K562 (cell line): ENCODE data around the gene INCA1.

ENCODE experiments used
- FOSL1 ChIP-seq: fragments of 200-800 bp; sonication (Bioruptor generic); conservative IDR thresholded peaks from 2 replicates; pipeline ENCODE4 v1.6.1; 2016; ENCODE audit warnings: missing genetic modification characterization, missing compliant biosample characterization
- HDAC6 ChIP-seq: IDR thresholded peaks from 2 replicates; pipeline ENCODE4 v1.6.1; 2012; ENCODE audit warnings: low read depth, mild to moderate bottlenecking, control low read depth, inconsistent platforms, low read length, moderate library complexity
- NCOA6 ChIP-seq: fragments of 450-650 bp; IDR thresholded peaks from 2 replicates; pipeline ENCODE4 v1.6.1; 2017; ENCODE audit warnings: mild to moderate bottlenecking
- POLR2A ChIP-seq: fragments of 450-650 bp; conservative IDR thresholded peaks from 2 replicates; pipeline ENCODE4 v1.6.1; 2016
- PTBP1 ChIP-seq: fragments of 200-400 bp; formaldehyde crosslinking; IDR thresholded peaks from 2 replicates; pipeline ENCODE4 v1.6.1; 2017; ENCODE audit warnings: low read depth, low read length
- RBM22 ChIP-seq: fragments of 200-400 bp; formaldehyde crosslinking; IDR thresholded peaks from 2 replicates; pipeline ENCODE4 v1.6.1; 2018; ENCODE audit warnings: low read length, low read depth; ENCODE audit not compliant: poor library complexity, severe bottlenecking
- SMARCC2 ChIP-seq: fragments of 450-650 bp; IDR thresholded peaks from 2 replicates; pipeline ENCODE4 v1.6.1; 2017; ENCODE audit warnings: antibody characterized with exemption, moderate library complexity, mild to moderate bottlenecking, low read depth
- TOE1 ChIP-seq, 2 experiments: fragments of 450-650 bp in 1 of 2; sonication (generic) in 1 of 2; formaldehyde crosslinking in 1 of 2; IDR thresholded peaks; 2 replicates each; pipeline versions ENCODE4 v1.7.1 to v1.8.0; 2016 to 2022; ENCODE audit warnings: borderline replicate concordance in 2 of 2, mild to moderate bottlenecking in 2 of 2, antibody characterized with exemption in 1 of 2, inconsistent platforms in 1 of 2, low read depth in 1 of 2, missing genetic modification reagents in 1 of 2, moderate library complexity in 1 of 2
- ZZZ3 ChIP-seq: fragments of 450-650 bp; IDR thresholded peaks from 2 replicates; pipeline ENCODE4 v1.6.1; 2016; ENCODE audit warnings: antibody characterized with exemption, mild to moderate bottlenecking, moderate library complexity

DNA sequence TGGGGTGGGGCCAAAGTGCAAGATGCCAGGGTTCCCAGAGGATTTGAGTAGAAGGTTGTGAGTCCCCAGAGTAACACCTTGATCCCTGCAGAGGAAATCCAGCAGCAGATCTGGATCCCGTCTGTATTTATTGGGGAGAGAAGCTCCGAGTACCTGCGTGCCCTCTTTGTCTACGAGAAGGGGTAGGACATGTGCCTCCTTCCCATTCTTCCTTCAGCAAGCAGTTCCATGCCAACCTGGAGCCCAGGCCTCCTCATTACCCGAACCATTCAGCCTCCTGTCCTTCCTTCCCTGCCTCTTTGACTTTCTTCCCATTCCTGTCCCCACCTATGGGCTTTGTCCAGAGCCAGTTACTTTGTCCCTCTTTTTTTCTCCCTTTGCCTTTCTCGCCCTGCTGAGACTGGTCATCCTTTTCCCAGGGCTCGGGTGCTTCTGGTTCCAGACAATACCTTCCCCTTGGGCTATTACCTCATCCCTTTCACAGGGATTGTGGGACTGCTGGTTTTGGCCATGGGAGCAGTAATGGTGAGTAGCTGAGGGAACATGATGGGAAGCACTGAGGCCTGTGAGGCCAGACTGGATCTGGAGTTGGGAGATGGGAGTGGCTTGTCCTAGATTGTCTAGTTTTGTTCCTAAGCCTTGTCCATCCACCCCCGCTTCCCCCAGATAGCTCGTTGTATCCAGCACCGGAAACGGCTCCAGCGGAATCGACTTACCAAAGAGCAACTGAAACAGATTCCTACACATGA lies 54.4 kb downstream of the INCA1 start:
- TF ChIP-seq HDAC6 (no peak), FOSL1 (tag) (no peak), TOE1 (IDR thresholded peaks at IDR 0.05; ENCODE audit: borderline replicate concordance) (no peak), TOE1 (CRISPR knock-in tag; IDR thresholded peaks at IDR 0.05; ENCODE audit: borderline replicate concordance, low read depth) (no peak), NCOA6 (no peak), PTBP1 (no peak), POLR2A (0 out of 2 replicates have a peak, but pooled peaks have one; percentile 19), ZZZ3 (no peak), RBM22 (no peak), SMARCC2 (no peak)
